Stimulated activated CD4-positive, alpha-beta T cell treated with anti-CD3 and anti-CD28 coated beads, TNF-alpha, amount 100 ng/mL, for 1 hour (primary cell): ENCODE data around the gene RC3H2.
"Not testable (repeated sequence)": the region's sequence is repeated elsewhere in the genome, so short reads cannot be mapped to it uniquely, and the experiment has no call there.

Source experiments
- DNase-seq, 3 donors: peaks; one replicate each; pipeline ENCODE4 v3.0.0-alpha.2; 2020; ENCODE audit warnings: low read depth in 3 of 3, low spot score in 1 of 3

Gene RC3H2

GRCh38 chr9:122922713-122923112 is 17.6 kb upstream of the RC3H2 start:
- no peak for DNase-seq

- no peak for DNase-seq
Measured at GRCh38 chr9:122918310-122918709, 13.2 kb upstream of the RC3H2 start.

- DNase-seq = peak; percentile 29 to 43 (median 32)
Measured at GRCh38 chr9:122912964-122913673, 8.0 kb upstream of the RC3H2 start, which contains the start of gene ZBTB6. Gene ZBTB6, minus strand, starts transcription at chr9:122913323. Its CDS starts 1,251 bp downstream, at chr9:122912072.

GRCh38 chr9:122912671-122912963 is 7.5 kb upstream of the RC3H2 start:
- no peak for DNase-seq

- DNase-seq = not testable (repeated sequence)
Measured at GRCh38 chr9:122906122-122906521, 963 bp upstream of the RC3H2 start.

- no peak for DNase-seq
Measured at GRCh38 chr9:122904466-122904822, 715 bp downstream of the RC3H2 start.

- DNase-seq = no peak
Measured at GRCh38 chr9:122900791-122901190, 4.4 kb downstream of the RC3H2 start.

- no peak for DNase-seq
Measured at GRCh38 chr9:122897969-122898368, 7.2 kb downstream of the RC3H2 start.

- DNase-seq = no peak
Measured at GRCh38 chr9:122888480-122888879, 16.7 kb downstream of the RC3H2 start.

- DNase-seq = no peak
Measured at GRCh38 chr9:122883125-122883524, 22.0 kb downstream of the RC3H2 start.

GRCh38 chr9:122879443-122879842 is 25.7 kb downstream of the RC3H2 start:
- no peak for DNase-seq

- DNase-seq = no peak
Measured at GRCh38 chr9:122875523-122875922, 29.6 kb downstream of the RC3H2 start.

- not testable (repeated sequence) for DNase-seq
Measured at GRCh38 chr9:122867276-122867675, 37.9 kb downstream of the RC3H2 start.

- DNase-seq = no peak
Measured at GRCh38 chr9:122866079-122866478, 39.1 kb downstream of the RC3H2 start.

- DNase-seq = no peak
Measured at GRCh38 chr9:122865300-122865699, 39.9 kb downstream of the RC3H2 start.

GRCh38 chr9:122863407-122863806 is 41.8 kb downstream of the RC3H2 start:
- no peak for DNase-seq

- DNase-seq = no peak
Measured at GRCh38 chr9:122860319-122861142, 44.6 kb downstream of the RC3H2 start.

- DNase-seq = no peak
Measured at GRCh38 chr9:122857815-122858214, 47.3 kb downstream of the RC3H2 start.

GRCh38 chr9:122852085-122852786 is 52.9 kb downstream of the RC3H2 start:
- DNase-seq = not testable (repeated sequence)

GRCh38 chr9:122848256-122848943 is 56.8 kb downstream of the RC3H2 start:
- no peak for DNase-seq

GRCh38 chr9:122846371-122846940 is 58.7 kb downstream of the RC3H2 start:
- DNase-seq = no peak
